Stimulated activated CD8-positive, alpha-beta memory T cell treated with anti-CD3 and anti-CD28 coated beads, Interleukin-7, amount 100 ng/mL, for 24 hours (primary cell): ENCODE measurements around the gene TMPRSS2.

Experiments
- DNase-seq: peaks from one replicate; pipeline ENCODE4 v3.0.0-alpha.2; 2020; ENCODE audit warnings: low read depth

TMPRSS2 gene

DNA sequence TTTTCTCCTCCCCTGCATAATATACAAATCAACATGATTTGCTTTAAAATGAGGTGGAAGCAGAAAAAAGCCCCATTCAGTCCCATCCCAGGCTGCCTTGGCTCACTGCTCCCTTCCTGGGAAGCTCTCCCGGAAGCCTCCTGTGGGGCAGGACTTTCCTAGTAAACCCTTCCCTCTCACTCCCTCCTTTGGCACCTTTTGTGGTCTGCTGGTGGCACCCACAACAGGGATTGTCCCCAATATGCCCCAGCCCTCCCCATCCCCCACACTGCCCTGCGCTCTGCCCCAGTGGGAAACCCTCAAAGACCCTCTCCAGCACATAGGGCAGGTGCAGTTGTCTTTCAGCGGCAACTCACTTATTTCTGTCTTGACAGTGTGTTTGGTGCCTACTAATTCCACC, 1.8 kb upstream of the TMPRSS2 start:
- DNase-seq, result no peak

DNA sequence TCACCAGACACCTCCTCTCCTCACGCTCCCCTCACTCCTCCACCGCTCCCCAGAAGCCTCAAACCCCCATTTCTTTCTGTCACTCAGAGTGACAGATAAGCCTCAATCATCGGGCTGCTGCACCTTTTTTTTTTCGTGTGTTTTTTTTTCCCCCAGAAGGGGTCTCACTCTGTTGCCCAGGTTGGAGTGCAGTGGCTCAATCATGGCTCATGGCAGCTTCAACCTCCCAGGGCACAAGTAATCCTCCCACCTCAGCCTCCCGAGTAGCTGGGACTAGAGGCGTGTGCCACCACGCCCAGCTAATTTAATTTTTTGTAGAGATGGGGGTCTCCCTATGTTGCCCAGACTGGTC, 1.2 kb upstream of the TMPRSS2 start:
- DNase-seq, result no peak

- no peak for DNase-seq
These were observed 622 bp upstream of the TMPRSS2 start for GRCh38 chr21:41508415-41509144.

- DNase-seq, result no peak
These were observed 1.1 kb downstream of the TMPRSS2 start for GRCh38 chr21:41506611-41507520.

GRCh38 chr21:41506005-41506594, 1.9 kb downstream of the TMPRSS2 start:
- no peak for DNase-seq

GRCh38 chr21:41504030-41504429, 3.9 kb downstream of the TMPRSS2 start:
- no peak for DNase-seq

GRCh38 chr21:41503331-41503730, 4.6 kb downstream of the TMPRSS2 start:
- no peak for DNase-seq

DNA sequence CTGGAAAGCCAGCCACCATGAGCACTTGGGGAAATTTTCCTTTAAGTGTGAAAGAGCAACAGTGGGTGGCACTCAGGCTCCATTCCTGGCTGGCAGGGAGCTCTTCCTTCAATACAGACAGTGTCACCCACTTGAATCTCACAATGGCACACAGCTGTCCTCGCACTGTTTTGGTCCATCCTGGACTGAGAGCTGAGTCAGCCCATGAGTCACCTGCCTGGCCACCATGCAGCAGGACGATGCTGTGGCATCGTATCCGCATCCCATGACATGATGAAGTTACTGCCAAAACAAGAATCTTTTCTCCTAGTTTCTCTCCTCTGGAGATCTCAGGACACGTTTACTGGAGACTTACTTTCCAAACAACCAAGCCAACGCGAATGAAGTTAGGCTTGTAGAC, 6.0 kb downstream of the TMPRSS2 start:
- DNase-seq, result no peak

GRCh38 chr21:41500931-41501381, 7.0 kb downstream of the TMPRSS2 start:
- no peak for DNase-seq

DNA sequence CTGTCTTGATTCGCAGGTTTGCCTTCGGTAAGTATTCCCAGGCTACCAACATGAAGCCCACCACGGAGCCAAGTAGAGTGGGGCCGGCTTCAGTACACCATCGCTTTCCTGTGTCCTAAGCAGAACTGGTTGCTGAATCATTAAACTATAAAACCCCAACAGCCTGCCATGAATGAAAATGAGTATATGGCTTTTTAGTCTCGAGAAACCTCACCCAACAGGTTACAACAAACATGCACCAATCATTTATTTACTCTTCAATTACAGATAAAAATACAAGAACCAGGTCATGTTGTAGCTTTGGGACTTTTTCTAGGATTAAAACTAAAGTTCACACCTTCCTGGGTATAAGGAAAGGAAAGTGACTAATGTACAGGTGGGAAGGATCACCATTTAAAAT, 7.6 kb downstream of the TMPRSS2 start:
- no peak for DNase-seq

- DNase-seq, result no peak
These were observed 8.0 kb downstream of the TMPRSS2 start for GRCh38 chr21:41499920-41500319.

- DNase-seq, result no peak
These were observed 10.2 kb downstream of the TMPRSS2 start for GRCh38 chr21:41497788-41498187.

DNA sequence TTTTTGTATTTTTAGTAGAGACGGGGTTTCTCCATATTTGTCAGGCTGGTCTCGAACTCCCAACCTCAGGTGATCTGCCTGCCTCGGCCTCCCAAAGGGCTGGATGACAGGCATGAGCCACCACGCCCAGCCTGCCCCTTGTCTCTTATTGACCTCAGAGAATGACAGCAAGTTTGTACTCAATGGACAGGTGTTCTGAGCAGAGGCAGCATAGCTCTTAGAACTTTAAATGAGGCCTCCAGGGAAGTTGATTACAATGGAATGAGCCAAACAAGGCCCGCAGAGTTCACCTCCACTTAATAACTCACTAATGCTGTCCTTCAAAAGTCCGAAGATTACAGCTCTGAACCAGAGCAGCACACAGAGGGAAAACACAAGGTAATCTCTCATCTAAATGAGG, 10.9 kb downstream of the TMPRSS2 start:
- DNase-seq, result no peak

DNA sequence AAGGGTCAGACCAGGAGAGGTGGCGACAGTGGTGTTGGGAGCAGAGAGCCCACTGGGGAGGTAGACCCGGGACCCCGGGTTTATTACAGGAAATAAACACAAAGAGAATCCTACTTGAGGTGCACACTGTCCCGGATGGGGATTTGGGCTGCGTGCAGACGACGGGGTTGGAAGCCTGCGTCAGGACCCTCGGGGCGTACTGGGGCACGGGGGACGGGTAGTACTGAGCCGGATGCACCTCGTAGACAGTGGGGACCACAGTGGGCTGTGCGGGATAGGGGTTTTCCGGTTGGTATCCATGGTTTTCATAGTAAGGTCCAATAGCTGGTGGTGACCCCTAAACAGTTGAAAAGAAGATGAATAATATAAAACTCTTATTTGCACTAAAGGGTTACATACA, 13.7 kb downstream of the TMPRSS2 start:
- DNase-seq, result no peak

DNA sequence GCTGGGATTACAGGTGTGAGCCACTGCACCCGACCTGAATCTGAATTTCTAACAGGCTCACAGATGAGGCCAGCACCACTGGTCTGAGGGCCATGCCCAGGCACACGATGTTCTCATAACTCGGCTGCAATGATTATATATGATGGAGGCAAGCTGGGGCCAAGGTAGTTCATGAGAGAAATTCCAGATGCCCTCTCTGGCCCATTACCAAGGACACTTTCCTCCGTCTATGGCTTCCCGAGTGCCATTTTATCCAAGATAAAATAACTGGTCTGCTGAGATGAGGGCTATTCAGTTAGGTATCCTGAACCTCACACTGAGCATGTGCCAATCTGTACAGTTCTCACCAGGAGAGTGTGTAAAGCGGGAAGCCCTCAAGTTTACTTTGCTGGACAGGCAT, 16.5 kb downstream of the TMPRSS2 start:
- DNase-seq, result no peak

DNA sequence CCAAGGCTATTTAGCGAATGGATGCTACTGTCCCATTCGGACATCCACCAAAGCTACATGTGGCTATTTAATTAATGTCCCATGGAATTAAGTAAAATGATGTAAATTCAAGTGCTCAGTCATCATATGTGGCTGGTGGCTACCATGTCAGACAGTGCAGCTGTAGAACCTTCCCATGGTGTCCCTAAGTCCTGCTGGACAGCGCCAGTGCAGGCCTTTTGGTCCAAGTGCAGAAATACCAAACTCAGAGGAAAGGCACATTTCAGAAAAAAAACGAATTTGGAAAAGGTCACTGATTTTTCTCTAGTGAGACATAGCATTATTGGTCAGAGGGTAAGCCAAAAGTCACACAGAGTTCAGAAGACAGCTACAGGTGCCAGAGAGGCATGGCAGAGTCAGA, 17.6 kb downstream of the TMPRSS2 start:
- DNase-seq, result no peak

GRCh38 chr21:41489329-41489728, 18.6 kb downstream of the TMPRSS2 start:
- DNase-seq, result no peak

- DNase-seq, result no peak
These were observed 19.9 kb downstream of the TMPRSS2 start for GRCh38 chr21:41488080-41488479.

- no peak for DNase-seq
These were observed 20.9 kb downstream of the TMPRSS2 start for GRCh38 chr21:41487082-41487481.

DNA sequence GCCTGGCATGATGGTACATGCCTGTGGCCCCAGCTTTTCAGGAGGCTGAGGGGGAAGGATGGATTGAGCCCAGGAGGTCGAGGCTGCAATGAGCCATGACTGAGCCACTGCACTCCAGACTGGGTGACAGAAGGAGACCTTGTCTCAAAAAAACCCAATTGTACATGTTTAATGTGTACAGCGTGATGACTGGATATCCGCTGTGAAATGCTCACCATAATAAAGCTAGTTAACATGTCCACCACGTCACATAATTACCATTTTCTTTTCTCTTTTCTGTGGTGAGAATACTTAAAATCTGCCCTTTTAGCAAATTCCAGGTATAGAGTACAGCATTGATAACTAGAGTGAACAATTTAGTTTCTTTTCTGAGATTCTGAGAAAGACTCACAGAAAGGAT, 24.0 kb downstream of the TMPRSS2 start:
- DNase-seq, result no peak

GRCh38 chr21:41483415-41483814, 24.5 kb downstream of the TMPRSS2 start:
- no peak for DNase-seq

GRCh38 chr21:41482980-41483379, 25.0 kb downstream of the TMPRSS2 start:
- DNase-seq, result no peak

- no peak for DNase-seq
These were observed 25.7 kb downstream of the TMPRSS2 start for GRCh38 chr21:41482301-41482700.
